ENCODE data around the gene RIMBP2.

Gene RIMBP2

DNA sequence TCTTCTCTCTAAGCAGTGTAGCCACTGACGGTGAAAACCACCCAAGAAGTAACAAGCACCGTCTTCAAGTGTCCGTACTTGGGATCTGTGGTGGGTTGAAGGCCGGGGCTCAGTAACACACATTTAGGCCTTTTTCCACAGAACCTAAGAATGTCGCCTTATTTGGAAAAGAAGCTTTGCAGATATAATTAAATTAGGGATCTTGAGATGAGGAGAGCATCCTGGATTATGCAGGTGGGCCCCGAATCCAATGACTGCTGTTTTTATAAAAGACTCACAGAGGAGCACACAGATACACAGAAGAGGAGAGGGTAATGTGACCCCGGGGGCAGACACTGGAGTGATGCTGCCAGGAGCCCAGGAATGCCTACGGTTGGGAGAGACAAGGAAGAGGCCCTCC, 46.3 kb downstream of the RIMBP2 start:
- DNase-seq, result no peak
- in situ Hi-C loops (cut with MboI; ENCODE audit: low pct_unique_long_range_greater_than_20kb, low sequenced_read_pairs), result no loop called here

DNA sequence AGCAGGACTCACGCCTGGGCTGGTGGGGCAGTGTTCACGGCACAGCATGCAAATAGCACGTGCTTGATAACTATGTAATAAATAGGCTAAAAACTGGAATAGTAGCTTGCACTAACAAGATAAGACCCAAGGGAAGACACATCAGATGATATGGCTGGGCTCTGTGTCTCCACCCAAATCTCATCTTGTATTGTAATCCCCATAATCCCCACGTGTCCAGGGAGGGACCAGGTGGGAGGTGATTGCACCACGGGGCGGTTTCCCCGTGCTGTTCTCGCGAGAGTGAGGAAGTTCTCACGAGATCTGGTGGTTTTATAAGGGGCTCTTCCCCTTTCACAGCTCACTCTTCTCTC, 46.9 kb downstream of the RIMBP2 start:
- in situ Hi-C loops (cut with MboI; ENCODE audit: low pct_unique_long_range_greater_than_20kb, low sequenced_read_pairs), result no loop called here
- DNase-seq, result peak; percentile 9

DNA sequence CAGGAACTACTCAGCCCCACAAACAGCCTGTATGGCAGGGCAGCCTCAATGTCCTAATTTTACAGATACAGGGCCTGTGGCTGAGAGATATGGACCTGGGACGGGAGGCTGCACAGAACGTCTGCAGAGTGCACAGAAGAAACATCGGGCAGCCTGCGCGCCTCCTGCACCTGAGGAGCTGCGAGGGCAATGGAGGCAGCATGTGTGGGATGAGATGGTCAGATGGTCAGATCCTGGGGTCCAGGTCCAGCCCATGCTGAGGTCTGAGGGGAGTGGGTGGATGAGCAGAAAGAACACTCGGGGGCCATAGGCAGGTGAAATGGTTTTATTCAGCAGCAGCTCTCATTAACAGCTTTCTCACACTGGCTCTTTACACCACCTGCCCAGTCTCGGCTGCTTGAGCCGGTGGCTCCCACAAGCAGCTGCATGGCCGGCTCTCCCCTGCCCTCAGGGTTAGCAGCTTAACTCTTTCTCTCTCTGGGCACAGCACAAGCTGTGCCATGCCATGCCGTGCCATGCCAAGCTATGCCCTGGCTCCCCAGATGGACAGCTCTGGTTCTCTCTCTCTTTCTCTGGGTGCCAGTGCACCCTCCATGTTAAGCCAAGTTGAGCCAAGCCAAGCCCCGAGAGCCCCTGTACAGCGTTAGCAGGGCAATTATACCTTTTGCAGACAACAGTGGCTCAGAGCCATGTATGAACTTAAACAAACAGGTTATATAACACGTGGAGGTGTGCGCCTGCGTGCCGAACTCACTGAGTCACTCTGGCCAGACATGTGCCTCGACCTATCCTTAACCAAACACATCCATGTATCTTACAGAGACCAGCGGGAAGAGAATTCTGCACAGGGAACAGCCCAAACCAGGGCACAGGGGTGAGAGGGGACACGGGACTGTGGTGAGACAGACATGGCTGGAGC, 47.6 kb downstream of the RIMBP2 start:
- DNase-seq, result no peak
- in situ Hi-C loops (cut with MboI; ENCODE audit: low pct_unique_long_range_greater_than_20kb, low sequenced_read_pairs), result no loop called here

DNA sequence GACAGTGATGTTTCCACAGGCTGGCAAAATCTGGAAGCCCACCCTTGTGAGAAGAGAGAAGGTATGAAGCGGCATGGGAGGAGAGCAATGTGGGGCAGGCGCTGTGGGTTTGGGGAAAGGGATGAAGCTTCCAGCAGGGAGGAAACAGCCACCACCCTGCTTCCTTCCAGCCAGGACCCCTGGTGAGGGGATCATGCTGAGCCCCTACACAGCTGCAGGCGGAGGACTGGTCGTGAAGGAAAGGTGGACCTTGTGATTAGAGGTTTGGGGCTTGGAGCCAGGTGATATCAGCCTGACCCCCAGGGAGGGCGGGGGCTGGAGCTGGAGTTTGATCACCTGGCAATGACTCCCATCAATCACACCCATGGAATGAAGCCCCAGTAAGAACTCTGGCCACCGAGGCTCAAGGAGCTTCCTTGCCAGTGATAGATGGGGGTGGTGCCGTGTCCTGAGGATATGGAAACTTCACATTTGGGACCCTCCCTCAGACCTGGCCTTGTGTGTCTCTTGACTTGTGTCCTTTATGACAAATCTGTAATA, 48.6 kb downstream of the RIMBP2 start:
- DNase-seq, result no peak
- in situ Hi-C loops (cut with MboI; ENCODE audit: low pct_unique_long_range_greater_than_20kb, low sequenced_read_pairs), result no loop called here

DNA sequence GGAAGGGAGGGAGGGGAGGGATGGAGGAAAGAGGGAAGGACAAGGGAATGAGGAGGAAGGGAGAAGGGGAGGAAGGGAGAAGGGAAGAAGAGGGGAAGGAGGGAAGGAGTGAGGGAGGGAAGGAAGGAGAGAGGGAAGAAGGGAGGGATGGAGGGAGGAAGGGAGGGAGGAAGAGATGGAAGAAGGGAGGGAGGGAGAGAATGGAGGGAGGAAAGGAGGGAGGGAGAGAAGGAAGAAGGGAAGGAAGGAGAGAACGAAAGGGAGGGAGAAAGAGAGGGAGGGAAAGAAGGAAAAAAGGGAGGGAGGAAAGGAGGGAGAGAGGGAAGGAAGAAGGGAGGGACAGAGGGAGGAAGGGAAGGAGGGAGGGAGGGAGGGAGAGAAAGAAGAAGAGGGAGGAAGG, 49.5 kb downstream of the RIMBP2 start:
- in situ Hi-C loops (cut with MboI; ENCODE audit: low pct_unique_long_range_greater_than_20kb, low sequenced_read_pairs), result no loop called here
- DNase-seq, result no peak

DNA sequence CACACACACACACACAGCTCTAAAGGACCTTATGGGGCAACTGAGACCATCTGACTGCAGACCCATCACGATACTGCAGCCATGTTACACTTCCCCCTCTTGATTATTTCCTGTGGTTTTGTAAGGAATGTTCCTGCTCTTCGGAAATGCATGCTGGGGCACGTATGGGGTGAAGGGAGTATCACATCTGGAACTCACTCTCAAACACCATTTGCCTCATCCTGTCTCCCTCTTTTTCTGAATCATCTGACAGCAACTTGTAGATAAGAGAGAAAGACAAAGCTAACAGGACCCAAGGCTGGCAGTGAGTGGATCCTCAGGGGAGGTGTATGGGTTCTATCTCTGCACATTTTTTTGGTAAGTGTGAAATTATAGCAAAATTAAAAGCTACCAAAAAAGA, 50.3 kb downstream of the RIMBP2 start:
- in situ Hi-C loops (cut with MboI; ENCODE audit: low pct_unique_long_range_greater_than_20kb, low sequenced_read_pairs), result no loop called here
- peak; percentile 31 for DNase-seq

DNA sequence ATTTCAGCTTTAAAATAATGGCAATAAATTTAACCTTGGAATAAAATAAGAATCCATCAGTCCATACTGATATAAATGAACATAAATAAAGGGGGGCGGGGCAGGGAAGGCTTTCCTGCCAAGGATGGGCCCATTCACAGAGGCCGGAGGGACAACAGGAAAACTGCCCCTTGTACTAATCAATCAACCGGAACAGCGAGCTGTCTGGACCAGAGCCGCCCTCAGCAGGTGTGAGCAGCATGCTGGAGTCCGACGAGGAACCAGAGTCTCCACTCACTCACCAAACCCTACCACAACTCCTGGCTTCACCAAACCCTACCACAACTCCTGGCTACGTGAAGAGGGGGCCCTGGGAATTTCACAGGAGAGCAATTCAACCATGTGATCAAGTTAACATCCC, 51.3 kb downstream of the RIMBP2 start:
- DNase-seq, result no peak
- in situ Hi-C loops (cut with MboI; ENCODE audit: low pct_unique_long_range_greater_than_20kb, low sequenced_read_pairs), result no loop called here

DNA sequence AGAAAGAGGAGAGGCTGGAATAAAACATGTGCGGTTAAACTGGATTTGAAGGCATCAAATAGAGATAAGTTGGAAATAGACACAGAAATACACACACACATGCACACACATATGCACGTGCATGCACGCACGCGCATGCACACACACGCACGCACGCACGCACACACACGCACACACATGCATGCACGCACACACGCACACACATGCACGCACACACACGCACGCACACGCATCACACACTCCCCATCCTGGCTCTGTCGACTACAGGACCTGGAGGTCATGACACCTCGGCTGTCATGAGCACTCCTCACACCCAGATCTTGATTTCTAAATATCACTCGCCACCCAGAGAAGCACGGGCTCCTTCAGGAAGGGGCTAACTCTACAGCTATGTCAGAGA, 51.8 kb downstream of the RIMBP2 start:
- DNase-seq, result no peak
- in situ Hi-C loops (cut with MboI; ENCODE audit: low pct_unique_long_range_greater_than_20kb, low sequenced_read_pairs), result no loop called here

DNA sequence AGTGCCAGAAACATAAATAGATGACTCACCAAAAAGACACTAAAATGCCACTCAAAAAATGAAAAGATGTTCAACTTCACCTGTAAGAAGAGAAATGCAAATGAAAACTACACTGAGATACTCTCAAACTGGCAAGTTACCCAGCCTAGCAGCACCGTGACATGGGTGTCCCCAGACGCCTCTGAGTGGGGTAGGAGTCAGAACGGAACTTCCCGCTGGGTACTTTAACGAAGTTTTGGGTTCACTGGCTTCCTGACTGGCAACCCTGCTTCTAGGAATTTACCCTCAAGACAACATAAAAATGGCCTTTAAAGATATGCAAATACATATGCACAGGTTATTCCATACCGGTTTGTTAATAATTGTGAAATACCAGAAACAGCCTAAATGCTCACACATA, 52.6 kb downstream of the RIMBP2 start:
- peak; percentile 5 for DNase-seq
- in situ Hi-C loops (cut with MboI; ENCODE audit: low pct_unique_long_range_greater_than_20kb, low sequenced_read_pairs), result no loop called here

DNA sequence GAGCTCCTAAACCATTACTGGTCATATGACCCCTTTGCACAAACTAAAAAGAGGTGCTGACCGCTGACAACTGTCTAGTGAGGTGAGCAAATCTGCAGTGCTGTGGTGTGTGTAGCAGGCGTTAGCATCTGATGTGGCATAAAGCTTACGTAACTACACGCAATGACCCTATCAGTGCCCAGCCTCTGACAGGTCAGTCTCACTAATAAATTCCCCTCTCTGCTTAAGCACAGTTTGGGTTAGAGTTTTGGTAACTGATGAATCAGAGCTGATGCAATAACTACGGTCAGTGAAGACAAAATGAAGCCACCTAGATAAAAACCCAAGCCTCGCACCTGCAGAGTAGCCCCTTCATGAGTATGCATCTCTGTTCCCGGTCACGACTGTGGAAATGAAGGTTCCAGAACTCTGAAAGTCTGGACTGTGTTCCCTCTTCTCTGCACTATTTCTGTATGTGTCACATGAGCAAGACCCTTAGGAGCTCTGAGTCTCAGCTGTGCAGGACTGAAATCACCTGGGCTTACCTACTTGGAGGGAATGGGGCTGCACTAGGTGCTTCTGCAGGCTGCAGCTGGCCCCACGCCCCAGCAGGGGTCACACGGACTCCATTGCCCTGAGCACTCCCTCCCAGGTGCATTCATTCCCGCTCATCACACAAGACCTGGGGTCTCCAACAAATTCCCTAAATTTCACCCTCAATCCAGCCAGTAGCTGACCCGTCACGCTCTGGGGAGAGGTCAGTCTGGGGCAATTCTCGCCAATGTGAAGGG, 54.4 kb downstream of the RIMBP2 start:
- DNase-seq, result peak; percentile 8
- in situ Hi-C loops (cut with MboI; ENCODE audit: low pct_unique_long_range_greater_than_20kb, low sequenced_read_pairs), result no loop called here

DNA sequence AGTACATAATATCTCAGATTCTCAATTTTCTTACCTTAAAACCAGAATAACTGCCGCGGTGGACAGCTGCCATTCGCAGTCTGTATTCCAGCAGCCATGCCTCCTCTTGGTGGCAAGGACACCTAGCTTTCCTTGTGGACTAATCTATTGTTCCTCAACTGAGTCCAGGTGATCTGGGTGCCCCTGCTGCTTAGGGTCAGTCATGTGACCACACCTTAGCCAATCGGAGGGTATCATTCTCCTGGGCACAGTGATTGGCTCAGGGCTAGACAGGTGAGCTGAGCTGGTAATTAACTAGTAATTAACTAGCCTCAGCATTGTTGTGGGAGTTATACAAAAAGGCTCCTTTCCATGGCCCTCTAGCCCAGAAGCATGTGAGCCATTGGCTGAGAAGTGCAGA, 55.0 kb downstream of the RIMBP2 start:
- in situ Hi-C loops (cut with MboI; ENCODE audit: low pct_unique_long_range_greater_than_20kb, low sequenced_read_pairs), result no loop called here

DNA sequence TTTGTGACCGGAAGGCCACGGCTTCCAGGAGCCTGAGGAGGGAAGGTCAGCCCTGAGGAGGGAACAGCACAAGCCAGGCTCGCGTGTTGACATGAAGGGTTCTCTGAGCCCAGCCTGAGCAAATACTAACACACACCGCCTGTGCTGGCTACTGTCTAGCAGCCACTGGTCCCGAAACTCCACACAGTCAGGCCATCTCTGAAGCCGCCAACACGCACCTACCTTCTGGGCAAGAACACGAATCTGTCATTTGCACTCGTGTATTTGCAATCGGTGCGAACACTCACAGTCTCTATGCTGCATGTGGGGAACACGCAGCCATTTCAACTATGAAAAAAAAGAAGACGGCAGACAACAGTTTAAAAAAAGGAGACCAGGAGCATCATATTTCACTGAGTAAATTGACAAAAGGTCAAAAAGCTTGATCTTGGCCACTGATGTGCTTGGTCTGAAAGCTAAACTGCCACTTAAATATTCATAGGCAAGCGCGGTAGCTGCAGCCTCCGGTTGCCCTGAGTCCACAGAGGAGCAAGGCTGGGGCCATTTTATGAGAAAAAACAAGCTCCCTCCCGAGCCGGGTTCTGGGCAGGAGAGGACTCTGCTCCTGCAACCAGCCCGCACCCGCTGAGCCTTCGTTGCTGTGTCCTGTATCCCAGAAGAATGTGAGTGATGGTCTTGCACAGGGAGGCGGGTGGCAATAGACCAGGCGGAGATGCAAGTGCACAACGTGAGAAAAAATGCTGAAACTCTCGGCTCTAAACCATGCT, 57.8 kb downstream of the RIMBP2 start:
- no peak for DNase-seq
- in situ Hi-C loops (cut with MboI; ENCODE audit: low pct_unique_long_range_greater_than_20kb, low sequenced_read_pairs), result no loop called here

More for the DNA sequence above, 55.0 kb downstream of the RIMBP2 start:
- DNase-seq, result no peak

DNA sequence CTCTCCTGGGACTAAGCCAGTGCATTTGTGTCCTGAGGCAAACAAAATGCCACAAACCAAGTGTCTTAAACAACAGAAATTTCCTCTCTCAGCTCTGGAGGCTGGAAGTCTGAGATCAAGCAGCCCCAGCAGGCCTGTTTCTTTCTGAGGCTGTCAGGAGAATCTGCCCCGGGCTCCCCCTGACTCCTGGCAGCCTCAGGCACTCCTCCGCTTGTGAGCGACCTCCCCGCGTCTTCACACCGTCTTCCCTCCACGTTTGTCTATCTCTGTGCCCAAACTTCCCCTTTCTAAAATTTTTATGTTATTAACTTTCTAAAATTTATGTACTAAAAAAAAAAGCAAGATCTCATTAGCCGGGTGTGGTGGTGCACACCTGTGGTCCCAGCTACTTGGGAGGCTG, 59.7 kb downstream of the RIMBP2 start:
- DNase-seq, result no peak
- in situ Hi-C loops (cut with MboI; ENCODE audit: low pct_unique_long_range_greater_than_20kb, low sequenced_read_pairs), result no loop called here

DNA sequence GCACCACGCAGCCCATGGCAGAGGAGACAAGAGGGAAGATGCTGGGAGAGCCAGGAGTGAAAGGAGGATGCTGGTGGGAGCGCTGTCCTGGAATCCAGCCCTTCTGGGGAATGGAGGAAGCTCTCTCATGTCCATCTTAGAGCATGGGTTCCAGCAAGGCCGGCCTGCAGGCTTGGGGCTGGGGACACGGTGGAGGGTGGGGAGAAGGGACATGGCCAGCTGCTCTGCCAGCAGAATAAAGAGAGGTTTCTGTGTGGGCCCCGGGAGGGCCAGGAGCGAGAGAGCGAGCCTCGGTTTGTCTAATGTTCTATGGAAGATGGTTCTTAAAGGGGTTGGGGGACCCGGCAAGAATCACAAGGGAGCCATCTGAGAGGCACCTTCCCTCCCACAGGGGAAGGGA, 60.2 kb downstream of the RIMBP2 start:
- in situ Hi-C loops (cut with MboI; ENCODE audit: low pct_unique_long_range_greater_than_20kb, low sequenced_read_pairs), result no loop called here
- DNase-seq, result no peak

DNA sequence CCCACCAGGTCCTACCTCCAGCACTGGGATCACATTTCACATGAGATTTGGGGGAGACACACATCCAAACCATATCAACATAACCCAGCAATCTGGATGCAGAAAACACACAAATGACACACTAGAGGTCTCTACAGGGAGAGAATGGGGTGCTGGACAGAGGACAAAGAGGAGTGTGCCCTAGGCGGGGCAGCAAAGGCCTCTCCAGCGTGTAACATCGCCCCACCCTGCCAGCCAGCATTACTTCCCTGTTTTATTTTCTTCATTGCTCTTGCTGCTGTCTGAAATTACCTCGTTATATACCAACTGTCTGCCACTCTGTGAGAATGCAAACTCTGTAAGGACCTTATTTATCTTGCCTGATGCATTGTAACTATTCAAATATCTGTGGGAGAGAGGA, 61.1 kb downstream of the RIMBP2 start:
- in situ Hi-C loops (cut with MboI; ENCODE audit: low pct_unique_long_range_greater_than_20kb, low sequenced_read_pairs), result no loop called here
- DNase-seq, result no peak

DNA sequence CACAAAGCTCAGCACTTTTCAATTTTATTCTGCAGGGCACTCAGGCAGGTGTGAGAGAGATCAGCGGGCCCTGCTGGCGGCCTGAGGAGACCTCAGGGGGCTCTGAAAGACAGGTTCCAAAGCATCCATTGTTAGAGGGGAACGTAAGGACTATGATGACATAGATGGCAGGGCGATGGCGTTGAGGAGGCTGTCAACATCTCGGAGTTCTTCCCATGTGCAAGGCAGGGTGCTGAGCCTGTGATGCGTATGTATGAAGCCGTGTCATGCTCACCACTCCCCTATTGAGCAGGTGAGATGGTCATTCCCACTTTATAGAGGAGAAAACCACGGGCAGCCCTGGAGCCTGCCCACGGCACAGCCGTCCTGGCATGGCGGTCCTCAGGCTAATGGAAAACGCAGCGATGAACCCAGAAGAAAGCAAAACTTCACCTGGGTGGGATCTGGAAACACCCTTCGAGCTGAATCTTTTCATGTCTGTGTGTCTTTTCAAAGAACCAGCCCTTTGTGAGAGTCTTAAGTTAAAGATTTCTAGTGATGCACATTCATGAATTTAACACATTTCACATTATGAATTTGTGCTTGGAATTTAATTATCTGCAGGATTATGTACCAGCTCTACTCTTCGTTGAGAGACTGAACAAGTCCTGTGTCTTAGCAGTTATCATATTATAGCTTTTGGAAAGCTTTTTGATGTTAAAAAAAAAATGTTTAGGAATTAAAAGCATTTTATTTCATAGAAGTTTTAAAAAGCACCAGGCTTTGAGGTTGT, 64.7 kb downstream of the RIMBP2 start:
- no peak for DNase-seq
- in situ Hi-C loops (cut with MboI; ENCODE audit: low pct_unique_long_range_greater_than_20kb, low sequenced_read_pairs), result no loop called here

DNA sequence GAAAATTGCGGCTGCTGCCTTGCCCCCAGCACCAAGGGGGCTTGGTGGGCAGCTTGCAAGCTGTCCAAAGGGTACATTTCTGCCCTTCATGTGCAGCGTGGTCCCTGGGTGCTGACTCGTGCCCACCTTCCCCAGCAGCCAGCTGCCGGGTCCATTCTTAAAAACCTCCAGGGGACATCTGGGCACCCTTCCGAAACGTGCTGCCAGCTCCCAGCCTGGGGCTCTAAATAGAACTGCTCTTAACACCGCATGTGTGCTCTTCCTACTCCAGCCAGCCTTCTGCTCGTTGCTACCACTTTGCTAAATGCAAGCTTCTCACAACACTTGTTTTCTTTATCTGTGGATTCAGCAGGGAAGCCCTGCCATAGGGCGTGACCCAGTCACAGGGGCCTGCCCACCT, 66.0 kb downstream of the RIMBP2 start:
- DNase-seq, result no peak
- in situ Hi-C loops (cut with MboI; ENCODE audit: low pct_unique_long_range_greater_than_20kb, low sequenced_read_pairs), result no loop called here

DNA sequence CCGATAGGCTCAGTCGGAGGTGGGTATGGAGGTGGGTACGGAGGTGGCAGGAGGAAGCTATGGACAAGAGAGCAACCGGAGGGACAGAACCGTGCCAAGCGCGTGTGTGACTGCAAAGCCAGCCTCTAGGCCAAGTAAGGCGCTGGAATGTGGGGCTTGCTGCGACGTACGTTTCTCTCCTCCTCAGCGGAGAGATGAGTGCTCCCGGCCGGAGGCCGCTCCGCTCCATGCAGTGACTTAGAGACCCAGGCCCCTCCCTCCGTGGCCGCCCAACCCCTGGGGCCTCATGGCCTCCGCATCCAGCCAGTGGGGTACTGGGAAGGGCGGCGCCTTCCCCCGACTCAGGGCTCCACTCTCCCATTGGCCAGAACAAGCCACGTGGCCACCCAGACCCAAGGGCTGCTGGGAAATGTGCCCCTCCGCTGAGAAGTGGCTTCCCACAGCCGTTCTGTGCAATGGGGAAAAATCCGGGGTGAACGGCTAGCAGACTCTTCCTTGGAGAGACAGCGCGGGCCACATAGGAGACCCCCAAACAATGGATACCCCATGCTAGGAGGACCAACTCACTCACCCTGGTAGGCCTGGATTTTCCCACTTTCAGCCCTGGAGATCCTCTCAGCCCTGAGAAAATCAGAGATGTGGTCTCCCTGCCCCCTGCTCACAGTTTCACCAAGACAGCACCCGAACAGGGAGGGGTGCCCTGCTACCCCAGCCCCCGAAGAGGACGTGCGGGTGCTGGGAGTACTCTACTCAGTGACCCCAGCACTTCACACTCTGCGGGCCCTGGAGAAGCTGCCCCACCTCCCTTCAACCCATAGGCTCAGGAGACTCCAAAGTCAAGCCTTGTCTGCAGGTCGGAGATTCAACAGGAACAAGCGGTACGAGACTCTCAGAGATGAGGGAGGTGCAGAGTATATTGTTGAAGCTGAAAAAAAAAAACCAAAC, 66.7 kb downstream of the RIMBP2 start:
- in situ Hi-C loops (cut with MboI; ENCODE audit: low pct_unique_long_range_greater_than_20kb, low sequenced_read_pairs), result no loop called here
- DNase-seq, result no peak
